Measurements from ENCODE around the gene GAS7. TPM values are rescaled to one million over a fixed set of nuclear protein-coding genes. Genes with fewer than 3 reads are reported as not detected.

Gene GAS7
- total and polyA plus RNA-seq, 9 of the 15 experiments (the other 6 are each of a cell fraction or from before 2014, with no cell fraction given) = 0.11 to 0.33 TPM; not detected in 7

DNA sequence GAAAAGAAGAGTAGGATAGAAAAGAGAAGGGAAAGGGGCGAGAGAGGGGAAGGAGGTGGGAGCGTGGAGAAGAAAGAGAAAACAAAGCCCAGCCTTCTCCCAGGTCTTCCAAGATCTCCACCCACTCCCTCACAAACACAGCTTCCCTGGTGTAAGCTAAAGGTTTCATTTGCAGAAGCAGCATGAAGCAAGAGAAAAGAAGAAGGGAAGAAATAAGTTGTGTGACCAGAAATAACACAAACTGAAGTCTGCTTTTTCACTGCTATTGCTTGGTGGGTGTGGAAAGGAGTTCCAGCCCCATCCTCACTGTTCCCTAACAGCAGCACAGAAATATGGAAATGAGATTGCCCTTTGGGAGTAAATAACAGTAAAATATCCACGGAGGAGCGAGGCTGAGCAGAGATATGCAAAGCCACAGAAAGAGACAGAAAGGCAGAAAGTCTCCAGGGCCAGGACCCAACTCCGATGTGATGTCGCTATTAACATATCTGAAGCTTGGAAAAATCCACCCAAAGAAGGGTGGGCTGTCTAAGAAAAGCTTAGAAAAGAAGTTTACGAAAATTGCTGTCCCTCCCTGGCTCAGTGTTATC, 10.3 kb upstream of the GAS7 start:
- Histone ChIP-seq H3K9ac (ENCODE audit: insufficient read depth in 1 of 2, low read depth in 2 of 2, low read length in 2 of 2) (no peak overlapping the region), H3K27me3 (ENCODE audit: control insufficient read depth in 2 of 2, insufficient read depth in 2 of 2, low read length in 2 of 2) (no peaks in the 10 kb centered on the region), H3K4me2 (ENCODE audit: insufficient read depth, low read length) (no peak overlapping the region), H2AFZ (ENCODE audit: low read depth, low read length) (no peak overlapping the region), H3K9me1 (ENCODE audit: control insufficient read depth, insufficient read depth, low read length) (no peaks in the 10 kb centered on the region), H3K9me3 (replicated peaks; ENCODE audit: control insufficient read depth, insufficient read depth, low read depth, low read length) (no peaks in the 10 kb centered on the region), H3K27ac (ENCODE audit: extremely low read depth, low read depth, low read length) (no peak overlapping the region), H3K4me1 (replicated peaks in 1 of 2; ENCODE audit: control insufficient read depth in 2 of 2, insufficient read depth in 2 of 2, low read length in 2 of 2) (no peaks in the 10 kb centered on the region), H4K20me1 (replicated peaks; ENCODE audit: control insufficient read depth, insufficient read depth, low read length) (no peaks in the 10 kb centered on the region), H3K79me2 (ENCODE audit: control insufficient read depth, insufficient read depth, low read length) (no peaks in the 10 kb centered on the region), H3K4me3 (no peak overlapping the region), H3K36me3 (ENCODE audit: control insufficient read depth, insufficient read depth, low read length) (no peaks in the 10 kb centered on the region)
- ChIA-PET CTCF (ENCODE audit: low intra/inter-chr PET ratio) (no interaction called here), POLR2A (no interaction called here)
- 0% methylated on average over 3 of the region's 7 CpGs for WGBS (ENCODE audit: insufficient coverage, low coverage, missing lambda C conversion rate)
- no TSS peak for BruUV-seq (replicated peaks)
- TF ChIP-seq AFF1 (IDR thresholded peaks at IDR 0.05; ENCODE audit: low read depth in 1 of 2, partially characterized antibody in 2 of 2) (no peak), ASH1L (IDR thresholded peaks at IDR 0.05; ENCODE audit: borderline replicate concordance, low read depth, partially characterized antibody) (no peak), SUPT5H (IDR thresholded peaks at IDR 0.05) (no peak), FOXA3 (CRISPR knock-in tag; conservative IDR thresholded peaks at IDR 0.05 in 1 of 2, IDR thresholded peaks at IDR 0.05 in 1 of 2) (no peak), POLR2A (conservative IDR thresholded peaks at IDR 0.05) (no peak), DIDO1 (tag; IDR thresholded peaks at IDR 0.05; ENCODE audit: low read depth) (no peak), ARID2 (IDR thresholded peaks at IDR 0.05) (no peak), ZNF324 (CRISPR knock-in tag; IDR thresholded peaks at IDR 0.05) (no peak)
- ATAC-seq (no peak), DNase-seq (ENCODE audit: extremely low read depth in 1 of 4, low spot score in 3 of 4) (no peak), FAIRE-seq (no peak)
- in situ Hi-C loops (cut with MboI) (no loop called here), intact Hi-C loops (cut with micrococcal nuclease) (no loop called here)
